GM18519 (cell line): ENCODE results near the gene CMYA5.
"Not testable (repeated sequence)": the region's sequence is repeated elsewhere in the genome, so short reads cannot be mapped to it uniquely, and the experiment has no call there.

Experiments
- ATAC-seq: cut with Tn5 transposase; IDR thresholded peaks from one replicate; pipeline ENCODE4 v1.9.1; 2021; ENCODE audit warnings: mild to moderate bottlenecking, moderate library complexity; ENCODE audit not compliant: unreplicated experiment, low FRiP score

The CMYA5 gene

DNA sequence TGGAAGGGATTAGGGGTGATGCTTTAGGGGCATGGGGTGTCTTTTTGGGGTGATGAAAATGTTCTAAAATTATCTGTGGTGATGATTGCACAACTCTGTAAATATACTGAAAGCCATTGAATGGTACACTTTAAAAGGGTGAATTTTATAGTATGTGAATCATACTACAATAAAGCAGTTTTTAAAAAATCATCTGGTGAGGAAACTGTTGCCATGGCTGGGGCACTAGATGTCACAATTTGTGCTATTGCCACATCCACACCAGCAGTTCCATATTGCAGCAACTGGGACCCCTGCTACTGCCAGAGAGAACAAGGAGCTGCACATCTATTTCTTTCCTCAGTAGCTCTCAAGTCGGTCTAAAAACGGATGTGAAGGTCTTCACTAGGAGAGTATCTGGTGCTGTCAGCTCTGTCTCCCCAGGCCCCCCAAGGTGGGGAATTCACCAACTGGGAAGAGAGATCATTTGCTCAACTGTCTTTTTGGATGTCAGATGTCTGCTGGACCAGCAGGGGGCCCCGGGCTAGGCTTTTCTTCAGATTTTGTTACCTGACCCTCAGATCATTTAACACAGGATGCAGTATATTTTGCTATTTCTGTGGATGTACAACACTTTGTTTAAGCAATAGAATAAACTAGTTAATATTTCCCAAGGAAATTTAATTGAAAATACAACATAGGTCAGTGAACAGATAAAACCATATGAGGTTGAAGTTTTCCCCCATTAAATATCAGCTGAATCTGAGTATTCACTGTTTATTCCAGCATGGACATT is 13.2 kb downstream of the CMYA5 start:
- no peak for ATAC-seq

DNA sequence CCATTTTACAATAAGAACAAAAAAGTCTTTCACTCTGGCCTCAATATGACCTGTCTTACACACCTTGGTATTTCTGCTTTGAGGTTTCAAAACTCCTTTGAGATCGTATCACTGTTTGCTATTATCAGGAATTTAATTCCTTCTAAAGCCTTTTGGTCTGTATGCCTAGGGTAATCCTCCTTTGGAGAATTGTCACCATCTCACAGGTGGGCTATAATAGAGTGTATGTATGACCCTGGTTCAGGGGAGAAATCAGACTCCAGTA is 13.7 kb downstream of the CMYA5 start:
- ATAC-seq = no peak

DNA sequence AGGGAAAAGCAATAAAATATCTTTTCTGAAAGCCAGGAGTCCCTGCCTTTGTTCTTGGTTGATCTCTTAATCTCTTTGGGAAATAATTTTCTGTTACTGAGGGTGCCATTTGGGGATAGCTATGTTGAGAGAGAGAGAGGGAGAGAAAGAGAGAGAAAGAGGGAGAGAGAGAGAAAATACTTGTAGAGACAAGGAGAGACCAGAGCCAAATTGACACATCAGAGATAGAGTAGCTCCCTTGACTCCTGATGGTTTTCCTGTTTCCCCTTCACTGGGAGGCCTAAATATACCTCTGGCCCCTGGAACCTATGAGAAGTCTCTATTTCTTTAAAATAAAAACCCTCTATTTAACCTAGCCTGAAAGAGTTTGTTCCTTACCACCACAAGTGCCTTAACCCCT is 14.9 kb downstream of the CMYA5 start:
- no peak for ATAC-seq

DNA sequence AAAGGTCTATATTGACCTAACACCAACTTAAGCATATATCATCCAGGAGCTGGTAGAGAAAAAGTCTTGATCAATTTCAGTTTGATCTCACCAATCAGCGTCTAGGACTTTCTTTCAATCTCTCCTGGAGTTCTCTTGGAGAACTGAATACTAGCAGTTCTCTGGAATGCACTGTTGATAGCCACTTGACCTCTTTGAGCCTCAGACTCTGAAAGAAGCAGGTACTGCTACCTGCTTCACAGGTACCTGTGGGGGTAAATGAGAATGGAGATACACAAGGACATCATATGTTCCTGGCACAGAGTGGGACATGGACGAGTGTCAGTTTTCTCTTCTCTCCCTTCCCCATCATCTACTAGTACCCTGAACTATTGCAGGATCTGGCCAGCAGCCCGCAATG is 16.0 kb downstream of the CMYA5 start:
- ATAC-seq = no peak

DNA sequence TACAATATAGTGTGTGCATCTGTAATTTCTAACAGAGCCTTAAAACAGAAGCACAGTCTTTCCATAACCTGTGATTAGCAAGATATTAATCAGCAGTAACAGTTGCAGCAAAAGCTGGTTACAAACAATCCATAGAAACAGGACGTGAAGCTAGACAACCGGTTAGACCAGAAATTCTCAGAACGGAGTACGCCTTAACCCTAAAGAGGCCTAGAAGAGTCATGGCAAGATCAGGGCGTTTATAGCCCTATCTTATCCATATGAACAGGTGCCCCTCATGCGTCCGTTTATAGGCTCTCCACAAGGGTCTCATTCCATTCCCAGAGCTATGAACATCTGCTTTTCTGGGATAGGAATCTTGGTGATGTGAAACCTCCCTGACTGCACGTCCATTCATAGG is 16.7 kb downstream of the CMYA5 start:
- ATAC-seq = not testable (repeated sequence)

DNA sequence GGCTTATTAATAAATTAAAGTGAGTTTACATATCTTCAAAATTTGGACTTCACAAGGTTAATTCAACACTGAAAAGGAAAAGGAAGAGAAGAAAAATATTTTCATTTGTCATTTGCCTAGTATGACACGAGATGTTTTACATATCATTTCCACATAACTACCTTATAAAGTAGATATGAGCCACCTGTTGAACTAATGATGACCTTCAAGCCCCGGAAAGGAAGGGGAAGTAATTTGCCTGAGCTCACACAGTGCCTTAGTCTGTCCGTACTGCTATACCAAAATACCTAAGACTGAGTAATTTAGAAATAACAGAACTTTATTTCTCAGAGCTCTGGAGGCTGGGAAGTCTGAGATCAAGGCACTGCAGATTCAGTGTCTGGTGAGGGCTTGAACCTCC is 17.9 kb downstream of the CMYA5 start:
- no peak for ATAC-seq

DNA sequence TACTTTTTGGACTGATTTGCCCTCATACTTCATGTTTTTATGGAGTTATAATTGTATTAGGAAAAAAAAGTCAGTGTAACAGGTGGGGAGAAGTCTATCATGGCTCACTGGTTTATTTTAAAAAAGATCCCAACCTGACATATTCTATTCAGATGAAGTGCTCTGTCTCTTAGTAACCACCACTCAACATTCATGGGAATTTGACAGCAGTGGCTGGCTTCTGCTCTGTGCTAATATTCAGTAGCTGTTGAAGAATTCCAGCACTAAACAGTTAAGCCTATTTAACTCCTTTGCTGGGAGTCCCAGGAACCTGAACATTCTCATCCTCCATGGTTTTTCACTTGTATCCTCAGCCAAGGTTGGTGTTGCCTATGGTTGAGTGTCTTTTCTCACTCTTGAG is 23.1 kb downstream of the CMYA5 start:
- ATAC-seq = no peak

DNA sequence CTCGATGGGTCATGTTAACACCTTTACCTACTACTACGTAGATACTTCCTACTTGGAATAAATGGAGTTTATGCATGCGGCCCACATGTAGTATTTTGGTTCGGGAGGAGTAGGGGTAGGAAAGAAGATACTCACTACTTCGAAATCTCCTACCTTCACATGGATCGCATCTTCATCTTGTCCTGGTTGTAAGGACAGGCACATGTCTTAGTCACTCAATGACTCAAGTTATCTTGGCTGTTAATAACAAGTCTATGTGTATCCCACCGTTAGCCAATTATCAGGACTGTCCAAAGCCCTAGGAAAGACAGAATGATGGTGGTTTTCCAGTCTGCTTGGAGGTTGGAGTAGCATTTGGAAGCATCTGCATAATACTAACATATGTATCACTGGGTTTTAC is 24.1 kb downstream of the CMYA5 start:
- no peak for ATAC-seq

DNA sequence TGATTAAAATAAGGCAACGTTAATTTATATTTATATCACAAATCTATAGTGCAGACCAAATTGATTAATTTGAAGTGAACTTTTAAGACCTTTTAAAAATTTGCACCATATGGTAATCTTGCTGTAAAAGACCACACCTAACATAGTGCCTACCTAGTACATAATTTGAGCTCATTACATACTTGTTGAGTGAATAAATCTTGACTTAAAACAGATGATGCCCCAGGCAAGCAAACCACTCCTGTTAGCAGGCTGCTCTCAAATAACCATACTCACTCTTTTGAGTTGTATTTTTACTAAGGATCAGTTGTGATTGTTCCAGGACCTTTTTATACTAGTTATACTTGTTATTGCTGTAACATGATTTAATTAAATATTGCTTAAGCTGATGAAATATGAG is 27.2 kb downstream of the CMYA5 start:
- ATAC-seq = no peak

DNA sequence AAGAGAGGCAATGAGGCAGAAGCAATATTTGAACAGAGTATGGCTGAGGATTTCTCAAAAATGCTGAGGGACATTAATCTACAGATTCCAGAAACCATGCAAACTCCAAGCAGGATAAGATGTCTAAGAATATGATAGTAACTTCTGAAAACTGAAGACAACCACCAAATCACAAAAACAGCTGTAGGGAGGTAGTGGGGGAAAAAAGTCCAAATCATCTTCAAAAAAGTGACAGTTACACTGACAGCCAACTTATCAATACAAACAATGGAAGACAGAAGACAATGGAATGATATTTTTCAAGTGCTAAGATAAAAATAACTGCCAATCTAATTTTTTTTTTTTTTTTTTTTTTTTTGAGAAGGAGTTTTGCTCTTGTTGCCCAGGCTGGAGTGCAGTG is 30.5 kb downstream of the CMYA5 start:
- ATAC-seq = no peak

DNA sequence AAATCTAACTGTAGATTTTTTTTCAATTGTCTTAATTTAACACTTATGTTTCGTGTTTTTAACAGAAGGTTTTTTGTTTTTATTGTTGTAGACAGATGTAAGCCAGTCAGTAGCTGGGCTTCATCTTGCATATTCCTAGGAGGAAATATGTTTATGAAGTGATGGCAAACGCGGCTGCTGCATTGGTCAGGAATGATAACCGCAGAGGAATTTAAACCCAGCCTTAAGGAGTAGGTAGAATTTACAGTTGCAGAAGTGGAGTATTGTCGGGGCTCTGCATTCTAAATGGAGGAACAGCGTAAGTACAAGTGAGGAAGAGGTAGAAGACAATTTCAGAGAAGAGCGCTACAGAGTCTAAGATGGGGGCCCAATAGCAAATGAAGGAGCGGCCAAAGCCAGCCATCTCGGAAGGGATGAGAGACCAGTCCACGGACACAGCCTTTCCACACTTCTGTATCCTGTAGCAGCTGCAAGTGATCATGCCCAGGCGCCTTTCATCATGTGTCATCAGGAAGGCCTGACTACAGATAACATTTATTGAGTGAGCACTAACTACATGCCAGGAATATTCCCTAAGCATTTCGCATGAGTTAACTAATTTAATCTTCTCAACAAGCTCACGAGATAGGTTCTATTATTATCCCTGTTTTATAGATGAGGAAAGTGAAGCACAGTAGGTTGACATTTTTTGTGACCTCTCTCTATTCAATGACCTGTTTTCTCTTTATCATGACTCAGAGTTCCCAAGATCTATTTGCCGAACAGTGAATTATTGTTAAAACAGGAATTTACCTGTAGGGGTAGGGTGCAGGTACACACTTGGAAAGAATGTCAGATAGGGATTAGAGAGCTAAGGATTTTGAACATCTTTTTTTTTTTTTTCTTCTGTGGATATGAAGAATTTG is 38.1 kb downstream of the CMYA5 start:
- no peak for ATAC-seq

DNA sequence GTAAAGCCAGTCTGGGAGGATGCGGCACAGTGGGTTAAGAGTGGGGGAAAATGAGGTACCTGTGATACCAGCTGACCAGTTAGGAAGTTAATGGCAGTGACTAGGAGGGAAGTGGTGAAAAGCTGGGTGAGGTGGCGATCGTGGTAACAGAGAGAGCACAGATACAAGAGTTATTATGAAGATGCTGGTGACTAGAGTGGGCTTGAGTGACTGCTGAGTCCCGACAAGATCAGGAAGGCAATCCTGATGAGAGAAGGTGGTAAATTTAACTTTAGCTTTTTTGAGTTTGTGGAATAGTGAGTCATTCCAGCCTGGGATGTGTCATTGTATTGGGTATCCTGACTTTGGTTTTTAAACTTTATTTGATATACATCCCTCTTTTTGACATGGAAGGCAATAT is 38.8 kb downstream of the CMYA5 start:
- no peak for ATAC-seq

DNA sequence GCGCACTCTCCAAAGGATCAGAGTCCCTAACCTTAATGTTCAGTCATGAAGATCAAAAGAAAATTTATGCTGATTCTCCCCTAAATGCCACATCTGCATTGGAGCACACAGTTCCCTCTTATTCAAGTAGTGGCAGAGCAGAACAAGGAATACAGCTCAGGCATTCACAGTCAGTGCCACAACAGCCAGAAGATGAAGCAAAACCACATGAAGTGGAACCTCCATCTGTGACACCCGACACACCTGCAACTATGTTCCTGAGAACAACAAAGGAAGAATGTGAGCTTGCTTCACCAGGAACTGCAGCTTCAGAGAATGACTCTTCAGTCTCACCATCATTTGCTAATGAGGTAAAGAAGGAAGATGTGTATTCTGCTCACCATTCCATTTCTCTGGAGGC is 40.0 kb downstream of the CMYA5 start:
- ATAC-seq = no peak

DNA sequence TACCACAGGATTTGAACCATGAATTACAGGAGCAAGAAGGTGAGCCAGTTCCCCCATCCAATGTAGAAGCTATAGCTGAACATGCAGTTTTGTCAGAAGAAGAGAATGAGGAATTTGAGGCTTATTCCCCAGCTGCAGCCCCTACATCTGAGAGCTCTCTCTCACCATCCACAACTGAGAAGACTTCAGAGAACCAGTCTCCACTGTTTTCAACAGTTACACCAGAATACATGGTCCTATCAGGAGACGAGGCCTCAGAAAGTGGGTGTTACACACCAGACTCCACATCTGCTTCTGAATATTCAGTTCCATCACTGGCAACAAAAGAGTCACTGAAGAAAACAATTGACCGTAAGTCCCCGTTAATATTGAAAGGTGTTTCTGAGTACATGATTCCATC is 40.9 kb downstream of the CMYA5 start:
- ATAC-seq = no peak

DNA sequence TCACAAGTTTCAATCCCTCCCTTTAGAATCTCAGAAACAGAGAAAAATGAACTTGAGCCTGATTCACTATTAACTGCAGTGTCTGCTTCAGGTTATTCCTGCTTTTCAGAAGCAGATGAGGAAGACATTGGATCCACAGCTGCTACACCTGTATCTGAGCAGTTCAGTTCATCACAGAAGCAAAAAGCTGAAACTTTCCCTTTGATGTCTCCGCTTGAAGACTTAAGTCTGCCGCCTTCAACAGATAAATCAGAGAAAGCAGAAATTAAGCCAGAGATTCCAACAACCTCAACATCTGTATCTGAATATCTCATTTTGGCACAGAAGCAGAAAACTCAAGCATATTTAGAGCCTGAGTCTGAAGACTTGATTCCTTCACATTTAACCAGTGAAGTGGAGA is 42.1 kb downstream of the CMYA5 start:
- no peak for ATAC-seq

DNA sequence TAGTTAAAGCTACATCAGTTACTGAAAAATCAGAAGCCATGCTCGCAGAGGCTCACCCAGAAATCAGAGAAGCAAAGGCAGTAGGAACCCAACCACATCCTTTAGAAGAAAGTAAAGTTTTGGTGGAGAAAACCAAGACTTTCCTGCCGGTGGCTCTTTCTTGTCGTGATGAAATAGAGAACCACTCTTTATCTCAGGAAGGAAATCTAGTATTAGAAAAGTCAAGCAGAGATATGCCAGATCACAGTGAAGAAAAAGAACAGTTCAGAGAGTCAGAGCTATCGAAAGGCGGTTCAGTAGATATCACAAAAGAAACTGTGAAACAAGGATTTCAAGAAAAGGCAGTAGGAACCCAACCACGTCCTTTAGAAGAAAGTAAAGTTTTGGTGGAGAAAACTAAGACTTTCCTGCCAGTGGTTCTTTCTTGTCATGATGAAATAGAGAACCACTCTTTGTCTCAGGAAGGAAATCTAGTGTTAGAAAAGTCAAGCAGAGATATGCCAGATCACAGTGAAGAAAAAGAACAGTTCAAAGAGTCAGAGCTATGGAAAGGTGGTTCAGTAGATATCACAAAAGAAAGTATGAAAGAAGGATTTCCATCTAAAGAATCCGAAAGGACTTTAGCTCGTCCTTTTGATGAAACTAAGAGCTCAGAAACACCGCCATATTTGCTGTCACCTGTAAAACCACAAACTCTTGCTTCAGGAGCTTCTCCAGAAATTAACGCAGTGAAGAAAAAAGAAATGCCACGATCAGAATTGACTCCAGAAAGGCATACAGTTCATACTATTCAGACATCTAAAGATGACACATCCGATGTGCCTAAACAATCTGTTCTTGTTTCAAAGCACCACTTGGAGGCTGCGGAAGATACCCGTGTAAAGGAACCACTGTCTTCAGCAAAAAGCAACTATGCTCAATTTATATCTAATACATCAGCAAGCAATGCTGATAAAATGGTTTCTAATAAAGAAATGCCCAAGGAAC is 47.2 kb downstream of the CMYA5 start:
- ATAC-seq = no peak

DNA sequence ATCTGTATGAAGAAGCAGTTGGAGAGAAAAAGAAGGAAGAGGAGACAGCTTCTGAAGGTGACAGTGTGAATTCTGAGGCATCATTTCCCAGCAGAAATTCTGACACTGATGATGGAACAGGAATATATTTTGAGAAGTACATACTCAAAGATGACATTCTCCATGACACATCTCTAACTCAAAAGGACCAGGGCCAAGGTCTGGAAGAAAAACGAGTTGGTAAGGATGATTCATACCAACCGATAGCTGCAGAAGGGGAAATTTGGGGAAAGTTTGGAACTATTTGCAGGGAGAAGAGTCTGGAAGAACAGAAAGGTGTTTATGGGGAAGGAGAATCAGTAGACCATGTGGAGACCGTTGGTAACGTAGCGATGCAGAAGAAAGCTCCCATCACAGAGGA is 48.7 kb downstream of the CMYA5 start:
- no peak for ATAC-seq

DNA sequence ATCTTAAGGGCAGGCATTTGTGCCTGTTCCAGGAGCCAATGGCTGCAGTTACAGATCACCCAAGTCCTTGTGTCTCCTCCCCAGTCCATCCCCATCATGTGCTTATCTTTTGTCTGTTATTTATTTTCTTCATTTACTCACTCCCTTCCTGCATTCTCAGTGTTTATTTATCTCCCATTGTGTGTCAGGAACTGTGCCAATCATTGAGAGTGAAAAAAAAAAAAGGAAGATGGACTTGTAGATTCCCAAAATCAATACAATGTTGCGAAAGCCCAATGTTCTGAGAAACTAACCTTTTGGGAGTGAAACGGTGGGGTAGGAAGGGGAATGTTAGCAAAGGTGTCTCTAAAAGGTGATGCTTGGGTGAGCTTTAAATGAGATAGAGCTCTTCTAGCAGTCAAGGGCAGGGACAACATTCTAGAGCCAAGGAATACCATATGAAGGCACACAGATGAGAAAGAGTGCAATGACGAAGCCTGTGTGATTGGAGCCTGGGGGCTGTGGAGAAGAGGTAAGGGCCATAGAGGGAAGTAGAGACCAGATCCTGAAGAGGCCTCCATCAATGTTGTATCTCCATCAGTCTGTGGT is 53.0 kb downstream of the CMYA5 start:
- ATAC-seq = no peak

DNA sequence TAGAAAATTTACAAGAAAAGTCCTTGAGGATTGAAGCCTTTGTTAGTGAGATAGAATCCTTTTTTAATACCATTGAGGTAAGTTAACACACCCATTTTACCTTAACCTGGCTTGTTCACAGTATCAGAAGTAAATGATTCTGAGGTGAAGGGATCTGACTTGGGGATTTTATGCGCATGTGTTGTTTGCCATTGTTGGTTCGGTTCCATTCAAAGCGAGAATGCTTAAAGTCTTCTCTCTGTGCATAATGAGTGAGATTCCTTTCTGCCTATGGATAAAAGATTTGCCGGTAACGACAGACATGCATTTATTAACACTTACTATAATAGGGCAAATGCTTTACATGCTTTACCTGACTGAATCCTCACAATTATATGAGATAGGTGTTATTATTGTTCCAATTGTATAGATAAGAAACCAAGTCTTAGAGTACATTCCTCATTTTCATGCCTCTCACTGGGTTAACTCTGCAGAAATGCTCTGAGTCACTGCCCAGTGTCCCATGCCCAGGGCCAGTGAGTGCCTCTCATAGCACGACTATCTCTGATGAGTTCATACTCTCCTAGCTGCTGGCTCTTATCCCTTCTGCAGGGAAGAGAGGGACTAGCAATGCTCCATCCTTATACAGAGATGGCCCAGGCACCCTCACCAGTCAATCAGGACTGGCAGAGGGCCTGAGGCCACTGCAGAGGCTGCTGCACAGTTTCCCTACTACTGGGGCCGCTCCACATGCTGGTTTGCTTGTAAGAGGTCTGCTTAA is 54.4 kb downstream of the CMYA5 start:
- no peak for ATAC-seq

DNA sequence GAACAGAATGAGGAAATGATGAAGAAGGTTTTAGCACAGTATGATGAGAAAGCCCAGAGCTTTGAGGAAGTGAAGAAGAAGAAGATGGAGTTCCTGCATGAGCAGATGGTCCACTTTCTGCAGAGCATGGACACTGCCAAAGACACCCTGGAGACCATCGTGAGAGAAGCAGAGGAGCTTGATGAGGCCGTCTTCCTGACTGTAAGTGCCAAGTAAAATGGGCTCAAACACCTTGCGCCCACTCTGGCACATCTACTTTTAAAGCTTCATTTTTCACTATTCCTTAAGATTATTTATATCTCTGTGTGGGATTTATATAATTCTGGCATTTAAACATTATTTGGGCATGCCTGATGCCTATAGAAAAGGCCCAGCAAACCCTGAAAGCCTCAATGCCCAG is 55.6 kb downstream of the CMYA5 start:
- ATAC-seq = no peak
